GM18909 (cell line): Measurements from ENCODE around the gene HPSE2.

ENCODE experiments used
- ATAC-seq: cut with Tn5 transposase; IDR thresholded peaks from one replicate; pipeline ENCODE4 v1.9.1; 2021; ENCODE audit warnings: mild to moderate bottlenecking; ENCODE audit not compliant: unreplicated experiment, poor library complexity

HPSE2 gene

DNA sequence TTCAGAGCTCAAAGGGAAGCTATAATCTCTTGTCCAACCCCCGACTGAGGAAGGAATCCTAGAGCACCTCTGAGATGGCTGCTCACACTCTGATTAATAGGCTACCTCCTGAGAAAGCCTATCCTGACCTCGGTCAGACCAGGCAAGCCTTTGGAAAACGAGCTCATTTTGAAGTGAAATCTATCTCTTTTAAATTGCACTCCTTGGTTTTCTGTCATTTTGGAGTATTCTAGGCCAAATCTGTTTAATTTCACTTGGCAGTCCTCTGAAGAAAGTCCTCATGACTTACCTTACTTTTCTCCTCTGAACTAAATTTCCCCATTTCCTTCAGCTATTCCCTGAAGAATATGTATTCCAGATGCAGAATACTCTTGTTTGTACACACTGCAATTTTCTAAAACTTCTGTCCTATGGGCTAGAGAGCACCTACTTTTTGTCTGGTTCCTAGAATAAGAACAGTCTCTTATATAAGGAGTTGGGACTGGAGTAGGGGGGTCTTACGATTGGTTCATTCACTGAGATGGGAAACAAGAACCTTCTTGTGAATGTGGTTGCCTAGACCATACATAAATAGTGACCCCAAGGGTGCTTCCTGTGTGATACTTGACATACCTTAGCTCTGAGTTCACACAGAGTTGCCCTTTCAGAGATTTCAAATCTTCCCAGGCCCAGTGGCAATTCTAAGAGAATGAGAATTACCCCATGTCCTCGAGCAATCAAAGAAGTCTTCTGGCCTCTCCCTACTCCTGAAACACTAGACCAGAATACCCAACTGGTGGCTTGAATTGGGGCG is 757.0 kb downstream of the HPSE2 start:
- no peak for ATAC-seq

DNA sequence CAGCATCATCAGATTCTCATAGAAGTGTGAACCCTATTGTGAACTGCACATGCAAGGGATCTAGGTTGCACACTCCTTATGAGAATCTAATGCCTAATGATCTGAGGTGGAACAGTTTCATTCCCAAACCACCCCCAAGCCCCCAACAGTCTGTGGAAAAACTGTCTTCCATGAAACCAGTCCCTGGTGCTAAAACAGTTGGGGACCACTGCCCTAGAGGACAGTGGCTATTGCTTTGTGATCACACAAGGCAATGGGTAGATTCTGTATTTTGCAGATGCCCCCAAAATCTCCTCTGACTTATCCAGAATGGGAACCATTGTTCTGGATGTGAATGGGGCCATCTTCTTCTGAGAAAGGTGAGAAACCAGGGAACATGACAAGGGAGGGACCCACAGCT is 757.8 kb downstream of the HPSE2 start:
- no peak for ATAC-seq

DNA sequence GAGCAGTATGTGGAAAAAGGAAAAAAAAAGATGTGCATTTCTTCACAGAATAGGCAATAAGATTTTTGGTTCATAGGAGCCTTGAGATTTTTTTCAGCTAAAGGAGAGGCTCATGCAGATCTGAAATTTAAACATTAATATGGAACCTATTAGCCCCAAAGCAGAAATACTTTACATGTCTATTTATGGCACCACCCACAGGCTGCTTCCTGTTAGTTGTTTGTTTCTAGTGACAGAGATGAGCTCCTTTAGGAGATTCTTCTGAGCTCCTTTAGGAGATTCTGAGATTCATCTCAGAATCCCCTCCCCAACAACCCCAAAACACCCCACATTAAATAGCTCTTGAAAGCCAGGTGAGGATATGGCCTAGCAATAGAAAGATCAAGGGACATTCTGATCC is 761.0 kb downstream of the HPSE2 start:
- ATAC-seq = no peak

DNA sequence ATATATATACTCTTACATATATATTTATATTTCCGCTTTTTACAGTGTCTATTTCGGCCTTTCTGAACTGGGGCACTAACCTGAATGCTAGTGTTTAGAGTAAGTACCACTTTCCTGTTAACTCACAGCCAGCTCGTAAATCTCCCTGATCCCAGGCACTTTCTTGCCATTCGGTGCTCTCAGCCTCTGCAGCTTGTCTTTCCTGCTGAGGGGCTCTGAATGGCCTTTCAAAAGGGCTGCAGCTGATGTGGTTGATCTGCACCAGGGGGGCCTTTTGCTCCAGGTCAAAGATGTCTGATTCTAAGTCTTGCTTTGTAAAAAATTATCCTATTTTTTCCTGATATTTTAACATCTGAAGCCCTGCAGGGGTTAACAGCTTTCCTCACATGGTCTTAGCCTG is 763.5 kb downstream of the HPSE2 start:
- ATAC-seq = no peak

DNA sequence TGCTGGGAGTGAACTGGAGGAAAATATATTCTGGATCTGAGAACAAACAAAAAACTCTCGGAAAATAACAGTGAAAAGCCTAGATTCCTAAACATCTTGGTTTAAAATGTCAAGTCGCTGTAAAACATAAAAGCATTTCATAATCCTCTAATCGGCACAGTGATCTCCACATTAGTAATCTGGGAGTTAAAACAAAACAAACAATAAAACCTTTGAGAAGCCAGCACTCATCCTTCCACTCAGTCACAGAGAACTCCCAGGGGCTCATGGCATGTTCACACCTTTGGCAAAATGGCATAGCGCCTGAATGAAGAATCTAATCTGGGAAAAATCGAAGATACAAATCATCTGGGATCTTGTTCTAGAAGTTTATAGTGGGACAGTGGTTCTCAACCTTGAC is 764.8 kb downstream of the HPSE2 start:
- no peak for ATAC-seq

DNA sequence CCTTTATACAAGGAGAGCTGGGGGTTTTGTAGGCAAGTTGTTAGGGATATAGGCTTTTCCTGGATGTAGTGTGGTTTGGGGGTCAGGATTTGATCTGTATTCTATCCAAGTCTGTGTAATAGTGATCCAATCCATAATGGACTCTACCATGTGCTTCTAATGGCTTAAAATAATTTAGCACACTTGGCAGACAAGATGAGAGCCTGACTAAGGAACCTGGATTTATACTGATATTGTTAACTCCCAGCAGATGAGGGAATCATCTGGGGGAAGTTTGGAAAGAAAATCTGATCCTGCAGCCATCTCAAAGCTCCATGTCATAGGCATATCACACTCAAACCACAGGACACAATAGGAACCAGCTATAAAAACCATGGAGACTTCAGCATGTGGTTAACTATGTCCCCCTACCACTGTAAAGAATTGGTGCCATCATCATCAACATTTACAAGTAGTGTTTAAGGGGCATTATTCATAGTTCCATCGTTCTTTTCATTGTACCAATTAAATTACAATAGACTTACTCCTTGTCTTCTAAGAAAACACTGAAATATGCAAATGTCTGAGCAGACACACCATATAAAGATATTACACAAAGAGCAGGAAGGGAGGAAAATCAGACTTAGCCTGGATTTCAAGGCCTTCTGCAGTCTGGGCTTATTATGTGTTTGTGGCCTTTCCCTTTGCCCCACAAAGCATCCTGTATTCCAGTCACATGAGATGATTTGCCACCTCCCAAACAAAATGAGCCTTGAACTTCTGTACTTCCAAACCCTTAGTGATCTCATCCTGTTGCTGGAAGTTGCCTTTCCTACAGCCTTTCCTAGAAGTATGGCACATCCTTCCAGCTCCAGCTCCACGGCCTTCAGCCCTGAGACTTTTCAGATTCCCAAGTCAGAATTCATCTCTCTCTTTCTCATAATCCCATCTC is 766.4 kb downstream of the HPSE2 start:
- no peak for ATAC-seq

DNA sequence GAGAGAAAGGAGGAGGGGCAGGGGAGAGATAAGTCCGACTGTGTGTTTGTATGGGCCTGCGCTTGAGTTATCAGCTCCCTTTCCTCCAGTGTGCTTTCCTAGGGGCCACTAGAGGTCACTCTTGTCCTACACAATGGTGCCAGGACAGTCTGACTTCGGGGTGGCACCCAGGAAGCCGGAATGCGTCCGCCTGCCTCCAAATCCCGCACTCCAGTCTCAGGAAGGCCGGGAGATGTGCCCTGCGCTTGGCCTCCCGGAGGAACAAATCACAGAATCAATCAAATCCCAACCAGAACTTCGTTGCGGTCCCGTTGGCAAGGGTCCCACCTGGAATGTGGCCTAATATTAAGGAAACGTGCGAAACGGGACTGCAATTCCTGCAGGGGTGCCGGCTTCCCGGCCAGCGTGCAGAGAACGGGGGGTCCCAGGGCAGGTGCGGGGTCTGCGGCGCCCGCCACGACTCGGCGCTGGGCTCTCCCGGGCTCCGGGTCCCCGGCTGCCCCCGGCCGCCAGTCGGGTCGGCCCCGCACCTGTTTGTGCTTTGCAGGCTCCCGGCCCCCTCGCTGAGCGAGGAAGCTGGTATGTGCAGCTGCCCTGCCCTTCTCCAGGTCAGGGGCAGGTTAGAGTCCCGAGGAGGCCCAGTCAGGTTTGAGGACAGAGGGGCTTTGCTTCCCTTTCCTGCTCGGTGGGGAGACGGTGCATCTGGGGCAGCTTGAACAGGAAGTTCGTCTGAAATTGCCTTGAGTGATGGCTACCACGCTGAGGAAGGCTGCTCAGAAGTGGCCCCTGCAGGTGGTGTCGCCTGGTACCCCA is 767.9 kb downstream of the HPSE2 start:
- peak; percentile 97 for ATAC-seq

DNA sequence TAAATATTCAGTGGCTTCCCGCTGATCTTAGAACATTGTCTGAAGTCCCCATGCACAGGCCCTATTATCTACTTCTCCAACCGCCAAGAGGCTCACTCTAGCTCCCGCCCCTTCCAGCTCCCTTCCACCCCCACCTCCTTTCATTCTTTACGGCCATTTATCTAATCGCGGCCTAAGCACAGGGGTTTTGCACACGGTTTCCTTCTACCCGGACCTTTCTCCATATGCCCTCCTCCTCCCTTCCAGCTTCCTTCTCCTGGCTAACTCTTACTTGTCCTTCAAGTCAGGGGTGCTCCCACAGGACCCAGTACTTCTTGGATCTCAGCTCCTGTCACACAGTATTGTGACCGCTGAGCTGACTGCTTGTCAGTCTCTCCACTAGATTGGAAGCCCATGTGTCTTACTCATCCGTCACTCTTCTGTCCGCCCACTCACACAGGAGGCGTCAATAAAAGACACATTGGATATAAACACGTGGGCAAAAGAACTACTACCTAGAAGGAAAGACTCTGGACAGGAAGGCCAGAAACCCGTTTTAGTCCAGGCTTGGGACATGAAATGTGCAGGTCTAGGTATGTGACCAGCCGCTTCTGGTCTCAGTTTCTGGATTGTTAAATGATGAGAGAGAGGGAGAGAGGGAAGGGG is 768.7 kb downstream of the HPSE2 start:
- no peak for ATAC-seq

DNA sequence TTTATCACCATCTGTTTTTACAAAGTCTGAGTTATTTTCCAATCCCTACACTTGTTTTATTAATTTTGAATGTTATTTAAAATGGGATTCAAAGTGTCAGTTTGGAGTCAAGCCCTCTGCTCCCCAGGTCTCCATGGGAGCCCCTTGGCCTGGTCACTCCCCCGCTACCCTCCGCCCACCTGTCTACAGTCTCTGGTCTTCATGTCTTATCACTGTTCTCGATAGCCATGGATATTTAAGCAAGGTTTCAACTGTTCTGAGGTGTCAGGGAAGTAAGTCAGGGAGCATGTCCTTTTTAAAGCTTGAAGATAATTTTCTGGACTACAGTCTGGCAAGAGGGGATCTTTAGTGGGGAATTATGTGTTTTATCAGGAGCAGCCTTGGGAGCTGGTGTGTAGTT is 769.8 kb downstream of the HPSE2 start:
- no peak for ATAC-seq

DNA sequence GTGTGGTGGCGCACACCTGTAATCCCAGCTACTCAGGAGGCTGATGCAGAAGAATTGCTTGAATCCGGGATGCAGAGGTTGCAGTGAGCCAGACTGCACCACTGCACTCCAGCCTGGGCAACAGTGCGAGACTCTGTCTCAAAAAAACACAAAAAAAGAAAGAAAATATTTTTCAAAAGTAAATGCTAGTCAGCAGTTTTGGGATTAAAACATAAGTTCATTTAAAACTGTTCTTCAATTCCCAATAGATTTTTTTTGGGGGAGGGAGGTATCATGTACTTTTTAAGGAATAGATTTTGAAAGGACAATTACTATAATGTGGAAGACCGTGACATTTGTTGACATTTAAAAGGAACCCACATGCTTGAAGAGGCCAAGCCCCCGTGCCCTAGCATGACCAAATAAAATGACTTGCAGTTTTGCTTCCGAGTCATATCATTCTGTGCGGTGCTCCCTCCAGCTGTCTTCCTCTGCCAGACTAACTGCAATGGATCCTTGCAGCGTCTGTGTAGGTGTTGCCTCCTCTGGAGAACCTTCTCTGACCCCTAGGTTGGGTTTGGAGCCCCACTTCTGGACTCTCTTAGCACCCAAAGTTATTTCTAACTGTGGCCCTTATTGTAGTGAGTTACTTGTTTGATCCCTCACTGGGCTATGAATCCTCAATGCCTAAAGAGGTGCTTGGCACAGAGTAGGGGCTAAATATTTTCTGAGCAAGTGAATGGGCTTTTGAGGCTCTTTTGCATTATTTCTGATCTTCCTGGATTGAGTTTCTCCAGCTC is 771.5 kb downstream of the HPSE2 start:
- ATAC-seq = no peak

DNA sequence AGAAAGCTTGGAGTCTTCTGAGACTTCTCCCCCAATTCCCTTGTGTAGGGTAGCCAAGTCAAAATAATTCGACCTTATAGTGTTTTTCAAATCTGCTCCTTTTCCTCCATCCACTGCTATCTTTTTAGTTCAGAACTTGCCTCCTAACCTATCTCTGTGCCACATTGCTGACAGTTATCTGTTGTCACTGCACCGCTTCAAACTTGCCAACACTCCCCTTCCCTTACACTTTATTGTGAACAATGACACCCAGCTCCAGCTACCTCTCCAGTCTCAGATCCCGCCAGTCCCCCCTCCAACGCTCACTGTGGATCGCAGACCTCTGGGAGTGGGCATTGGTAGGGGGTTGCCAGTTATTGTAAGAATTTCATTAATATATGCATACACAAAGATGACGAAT is 772.6 kb downstream of the HPSE2 start:
- no peak for ATAC-seq

DNA sequence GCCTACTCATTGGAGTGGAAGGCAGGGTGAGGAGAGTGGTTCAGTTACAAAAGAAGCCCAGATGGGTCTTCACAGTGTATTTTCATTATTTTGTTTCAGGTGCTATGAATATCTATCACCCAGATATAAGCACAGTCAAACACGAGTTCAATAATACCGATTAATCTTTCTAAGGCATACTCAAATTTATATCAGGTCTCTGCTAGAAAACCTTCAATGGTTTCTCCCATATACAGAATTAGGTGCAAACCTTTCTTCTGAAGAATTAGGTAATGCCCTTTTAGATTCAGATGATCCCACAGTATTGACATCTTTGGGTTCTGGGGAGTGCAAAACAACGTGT is 774.2 kb downstream of the HPSE2 start:
- no peak for ATAC-seq

DNA sequence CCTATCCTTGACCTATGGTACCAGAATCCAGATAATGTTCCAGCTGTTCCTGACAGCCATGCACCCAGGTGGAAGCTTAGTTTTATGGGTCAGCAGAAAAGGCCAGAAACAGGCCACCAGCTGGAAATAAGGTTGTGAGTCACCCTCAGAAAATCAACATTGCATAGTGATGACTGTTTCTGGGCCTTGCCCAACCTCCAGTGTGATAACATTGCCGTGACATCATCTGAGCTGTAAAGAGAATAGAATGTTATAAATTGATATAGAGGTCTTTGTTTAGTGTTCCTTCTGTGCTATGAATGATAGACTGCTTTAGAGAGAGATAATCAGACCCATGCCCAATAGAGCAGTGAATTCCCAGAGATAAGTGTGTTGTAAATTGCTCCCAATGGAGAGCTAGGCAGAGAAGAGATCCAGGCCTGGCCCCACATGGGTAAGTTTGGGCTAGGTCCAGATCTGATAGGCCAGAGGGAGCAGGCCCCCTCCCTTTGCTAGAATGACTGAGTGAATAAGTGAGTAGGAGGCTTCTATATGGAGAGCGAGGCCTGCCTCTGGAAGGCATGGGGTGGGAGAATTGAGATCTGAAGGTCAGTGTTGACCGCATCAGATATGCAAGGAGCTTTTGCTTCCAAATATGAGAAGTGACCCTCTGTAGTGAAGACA is 774.7 kb downstream of the HPSE2 start:
- ATAC-seq = no peak

DNA sequence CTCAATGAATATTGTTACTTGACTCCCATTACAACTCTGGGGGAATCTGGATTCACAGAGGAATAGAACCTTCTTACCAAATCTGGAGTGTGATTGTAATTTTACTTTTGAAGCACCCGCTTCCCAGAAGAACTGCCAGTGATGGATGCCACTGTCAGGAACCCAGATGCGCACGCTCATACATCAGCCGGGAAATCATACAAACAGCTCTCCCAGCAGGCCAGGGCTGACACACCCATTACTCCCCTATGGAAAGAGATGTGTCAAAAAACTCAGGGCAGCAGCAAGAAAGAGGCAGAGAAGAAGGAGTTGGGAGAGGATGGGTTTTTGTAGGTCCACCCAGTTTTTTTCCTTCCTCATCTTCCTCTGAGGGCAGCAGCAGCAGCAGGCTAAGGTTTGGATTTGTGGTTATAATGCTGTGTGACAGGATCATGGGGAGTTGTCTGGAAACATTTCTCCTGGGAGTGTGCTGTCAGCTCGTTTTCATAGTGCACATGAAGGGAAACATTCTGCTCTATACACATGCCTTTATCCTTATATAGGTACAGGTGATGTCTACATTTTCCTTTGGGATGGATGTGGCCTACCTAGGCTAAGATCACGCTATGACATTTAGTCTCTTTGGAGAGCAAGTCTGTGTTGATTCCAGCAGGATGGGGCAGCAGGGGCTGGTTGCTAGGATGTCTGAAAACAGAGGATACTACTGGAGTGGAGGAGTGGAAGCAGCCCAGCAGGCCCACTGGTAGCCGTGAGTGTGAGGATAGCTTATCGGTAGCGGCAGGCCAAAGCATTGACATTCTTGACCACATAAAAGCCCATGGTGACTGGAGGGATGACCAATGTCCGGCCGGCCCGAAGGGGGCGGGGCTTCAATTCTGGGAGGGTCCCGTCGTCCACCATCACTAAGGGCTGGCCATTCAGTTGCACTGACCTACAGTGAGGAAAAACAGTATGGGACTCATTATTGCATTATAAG is 776.6 kb downstream of the HPSE2 start:
- ATAC-seq = no peak

DNA sequence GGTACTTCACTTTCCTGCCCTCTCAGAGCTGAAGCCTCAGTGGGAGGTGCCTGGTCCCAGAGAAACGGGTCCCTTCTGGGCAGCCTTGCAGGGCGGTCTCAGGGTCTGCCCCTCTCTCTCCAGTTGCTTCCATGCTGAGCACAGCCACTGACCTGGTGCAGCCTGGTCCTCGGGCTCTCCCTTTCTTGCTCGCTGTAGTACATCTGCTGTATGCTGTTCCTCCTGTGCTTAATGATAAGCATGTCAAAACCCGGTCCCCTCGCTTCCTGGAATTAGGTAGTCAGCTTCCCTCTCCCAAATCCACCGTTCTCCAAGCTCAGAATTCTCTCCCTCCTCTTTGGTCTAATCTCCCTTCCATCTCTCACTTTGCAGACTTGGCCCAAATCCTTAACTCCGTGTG is 777.9 kb downstream of the HPSE2 start:
- ATAC-seq = no peak

DNA sequence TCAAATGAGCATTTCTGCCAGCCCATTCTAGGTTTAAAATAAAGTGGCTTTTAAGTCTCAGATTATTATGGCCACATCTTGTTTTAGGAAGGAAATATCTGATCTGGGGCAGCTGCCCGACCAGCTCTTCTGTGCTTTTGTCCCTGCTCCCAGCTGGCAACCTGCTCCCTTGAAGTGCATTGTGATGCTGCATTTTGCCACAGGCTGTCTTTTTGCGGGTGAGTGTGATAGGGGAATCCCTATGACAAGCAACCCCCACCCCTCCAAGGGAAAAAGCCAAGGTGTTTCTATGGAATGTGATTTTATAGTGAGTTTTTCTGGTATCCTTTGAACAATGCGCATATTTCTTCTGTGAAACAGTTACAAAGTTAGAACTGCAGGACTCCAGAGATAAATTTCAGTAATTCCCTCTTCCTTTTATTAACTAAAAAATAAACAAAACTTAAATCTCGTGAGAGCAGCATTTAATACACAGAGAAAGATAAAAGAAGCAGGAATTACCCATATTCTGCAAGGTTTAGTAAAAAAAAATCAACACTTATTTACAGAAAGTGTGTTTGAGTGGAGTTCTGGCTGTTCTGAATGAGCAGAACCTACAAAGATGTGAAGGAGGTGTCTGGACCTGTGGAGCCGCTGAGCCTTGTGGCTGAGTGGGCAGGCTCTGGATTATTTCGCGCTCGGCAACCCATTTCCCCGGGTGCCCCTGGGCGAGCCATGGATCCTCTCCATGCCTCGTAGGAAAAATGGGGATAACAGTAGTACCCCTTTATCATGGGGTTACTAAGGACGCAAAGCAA is 778.8 kb downstream of the HPSE2 start:
- ATAC-seq = no peak

DNA sequence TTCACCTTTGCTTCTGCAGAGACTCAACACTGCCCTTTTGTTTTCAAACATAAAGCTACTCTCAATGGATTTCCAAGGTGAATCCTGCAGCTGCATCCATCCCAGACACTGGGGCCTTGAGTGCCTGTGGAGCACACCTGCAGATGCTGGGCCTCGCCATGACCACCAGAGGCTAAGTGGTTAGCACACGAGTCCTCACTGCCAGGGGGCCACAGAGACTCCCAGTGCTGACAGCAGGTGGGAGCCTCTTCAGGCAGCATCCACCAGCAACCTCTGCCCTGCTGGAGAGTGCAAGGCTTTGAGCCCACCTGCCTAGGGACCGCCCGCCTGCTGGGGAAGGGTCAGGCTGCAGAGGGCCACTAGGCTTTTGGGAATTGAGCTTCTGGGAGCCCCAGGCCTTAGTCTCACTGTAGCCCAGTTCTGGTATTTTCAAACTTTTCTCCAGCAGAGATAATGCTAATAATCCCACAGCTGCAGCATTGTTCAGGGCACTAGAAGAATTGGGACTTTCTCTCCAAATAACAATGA is 779.5 kb downstream of the HPSE2 start:
- no peak for ATAC-seq
